NAMALWA (cell line): Measurements from ENCODE around the gene HLA-DOA.

Experiments used
- DNase-seq: peaks from one replicate; pipeline ENCODE4 v3.0.0-alpha.2; 2015; ENCODE audit warnings: low spot score

HLA-DOA gene

GRCh38 chr6:33008944-33009861 is at the start of gene HLA-DOA:
Gene HLA-DOA (minus strand): TSS chr6:33009591.
- peak; percentile 92 for DNase-seq

DNA sequence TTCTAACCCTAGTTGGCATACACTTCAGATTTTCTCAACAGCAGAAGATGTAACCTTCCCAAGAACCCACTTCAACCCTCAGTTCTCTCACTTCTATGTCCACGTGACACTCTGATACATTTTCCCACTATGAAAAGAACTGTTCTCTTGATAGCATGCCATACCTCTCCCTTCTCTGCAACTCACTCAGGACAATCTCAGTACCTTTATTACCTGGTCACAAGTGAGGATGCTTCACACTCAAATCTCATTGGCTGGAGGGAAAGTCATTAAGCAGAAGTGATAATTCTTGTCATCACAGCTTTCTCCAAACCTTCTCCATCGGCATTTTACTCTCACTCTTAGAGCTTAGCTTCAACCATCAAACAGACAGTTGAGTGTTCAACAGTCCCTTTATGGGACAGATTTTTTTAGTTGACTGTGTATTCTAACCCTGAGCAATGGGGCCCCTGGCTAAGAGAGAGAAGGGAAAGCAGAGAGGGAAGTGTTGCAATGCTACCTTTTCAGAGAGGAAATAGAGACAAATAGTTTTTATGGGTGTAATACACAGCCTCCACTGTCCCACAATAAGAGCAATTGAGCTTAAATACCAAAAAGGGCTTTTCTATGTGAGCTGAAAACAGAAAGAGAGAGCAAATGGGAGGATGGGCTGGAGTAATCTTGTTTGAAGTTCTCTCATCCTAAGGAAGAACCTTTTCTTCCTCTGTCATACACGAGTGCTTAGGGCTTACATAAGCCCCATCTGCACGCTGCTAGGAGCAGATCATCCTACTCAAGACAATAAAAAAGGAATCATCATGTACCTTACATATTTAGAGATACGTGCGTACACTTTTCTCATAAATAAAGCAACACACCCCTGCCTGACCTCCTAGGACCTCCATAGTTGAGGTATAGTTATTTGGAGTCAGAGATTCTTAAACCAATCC is 48.1 kb upstream of the HLA-DOA start:
- no peak for DNase-seq

DNA sequence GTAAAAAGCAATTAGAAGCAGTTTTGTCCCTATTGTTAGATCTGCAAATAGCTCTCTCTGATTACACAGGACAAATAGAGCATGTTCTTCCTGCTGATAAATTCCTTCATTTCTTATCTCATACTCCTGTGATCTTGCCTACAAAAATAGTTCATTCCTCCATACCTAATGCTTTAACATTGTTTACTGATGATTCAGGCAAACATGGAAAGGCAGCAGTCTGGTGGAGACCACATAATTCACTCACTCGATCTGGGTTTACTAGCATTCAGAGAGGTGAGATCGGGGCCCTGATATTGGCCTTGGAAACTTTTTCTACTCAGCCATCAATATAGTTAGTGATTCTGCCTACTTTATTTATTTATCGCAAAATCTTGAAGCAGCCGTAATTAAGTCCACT is 43.8 kb upstream of the HLA-DOA start:
- DNase-seq = no peak

- no peak for DNase-seq
Observed at GRCh38 chr6:33052627-33053026, 43.2 kb upstream of the HLA-DOA start.

DNA sequence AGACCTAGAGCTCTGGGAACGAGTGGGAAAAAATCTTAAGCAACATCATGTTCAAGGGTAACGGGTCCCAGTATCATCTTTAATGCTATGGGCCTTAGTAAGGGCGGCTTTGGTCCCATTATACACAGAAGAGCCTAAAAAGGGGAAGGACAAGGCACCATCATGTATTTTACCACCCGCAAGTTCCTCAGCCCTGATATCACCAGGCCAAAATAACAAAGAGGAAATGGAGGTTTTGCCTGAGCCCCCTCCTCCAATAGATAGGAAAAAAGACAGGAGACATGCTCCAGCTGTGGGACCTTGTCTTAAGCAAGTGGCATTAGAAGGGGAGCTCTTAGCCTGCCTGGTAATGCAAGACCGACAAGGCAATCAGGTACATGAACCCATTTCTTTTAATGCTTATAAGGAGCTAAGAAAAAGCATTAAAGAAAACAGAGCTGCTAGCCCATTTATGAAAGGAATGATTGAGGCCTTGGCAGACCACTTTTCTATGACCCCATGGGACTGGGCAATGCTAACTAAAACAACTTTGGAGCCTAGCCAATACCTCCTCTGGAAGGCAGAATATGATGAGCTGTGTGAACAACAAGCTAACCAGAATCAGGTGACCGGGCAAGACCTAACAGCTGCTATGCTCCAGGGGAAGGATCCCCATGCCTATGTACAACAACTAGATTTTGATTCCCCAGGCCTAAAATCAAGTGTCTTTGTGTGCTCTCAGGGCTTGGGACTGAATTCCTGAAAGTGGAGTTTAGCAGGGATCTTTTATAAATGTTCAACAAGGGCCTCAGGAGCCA is 40.8 kb upstream of the HLA-DOA start:
- DNase-seq = no peak

- DNase-seq = peak; percentile 45
Observed at GRCh38 chr6:33049323-33050013, 40.1 kb upstream of the HLA-DOA start.

- no peak for DNase-seq
Observed at GRCh38 chr6:33040157-33040556, 30.8 kb upstream of the HLA-DOA start.

DNA sequence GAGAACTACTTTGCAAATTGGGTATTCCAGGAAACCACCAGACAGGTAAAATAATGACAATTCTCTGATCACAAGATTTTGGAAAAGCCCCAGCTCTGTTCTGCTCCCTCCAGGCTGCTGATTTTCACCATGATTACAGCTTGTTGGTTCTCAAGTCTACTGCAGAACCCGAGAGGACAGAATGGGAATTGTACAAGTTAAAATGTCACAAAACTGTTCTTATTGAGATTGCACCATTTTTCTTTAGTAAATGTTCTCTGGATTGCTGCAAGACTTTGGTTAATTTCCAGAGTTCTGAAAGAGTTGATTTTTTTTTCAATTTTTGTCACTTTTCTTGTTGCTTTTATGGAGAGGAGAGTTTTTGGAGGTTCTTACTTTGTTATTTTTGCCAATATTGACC is 27.1 kb upstream of the HLA-DOA start:
- DNase-seq = no peak

- DNase-seq = no peak
Observed at GRCh38 chr6:33034554-33034953, 25.2 kb upstream of the HLA-DOA start.

DNA sequence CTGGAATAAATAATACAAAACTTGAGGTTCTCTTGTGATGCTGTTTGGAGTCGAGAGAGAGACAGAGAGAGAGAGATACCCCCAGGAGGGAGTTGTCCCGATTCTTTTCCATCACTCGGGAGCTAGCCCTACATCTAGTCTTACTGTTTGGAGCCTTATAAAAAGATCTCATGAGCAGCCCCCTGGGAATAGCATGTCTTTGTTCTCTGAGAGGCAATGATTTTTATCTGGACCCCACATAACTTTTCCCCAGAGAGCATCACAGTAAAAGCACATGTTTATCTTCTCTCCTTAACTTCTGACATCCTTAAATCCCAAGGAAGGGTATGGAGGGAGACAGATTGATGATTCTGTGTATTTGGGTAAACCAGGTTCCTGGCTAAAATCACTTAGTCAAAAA is 20.9 kb upstream of the HLA-DOA start:
- no peak for DNase-seq

- DNase-seq = peak; percentile 74
Observed at GRCh38 chr6:33029328-33030184, 20.2 kb upstream of the HLA-DOA start.

GRCh38 chr6:33028220-33028849 is 18.9 kb upstream of the HLA-DOA start:
- DNase-seq = peak; percentile 20

DNA sequence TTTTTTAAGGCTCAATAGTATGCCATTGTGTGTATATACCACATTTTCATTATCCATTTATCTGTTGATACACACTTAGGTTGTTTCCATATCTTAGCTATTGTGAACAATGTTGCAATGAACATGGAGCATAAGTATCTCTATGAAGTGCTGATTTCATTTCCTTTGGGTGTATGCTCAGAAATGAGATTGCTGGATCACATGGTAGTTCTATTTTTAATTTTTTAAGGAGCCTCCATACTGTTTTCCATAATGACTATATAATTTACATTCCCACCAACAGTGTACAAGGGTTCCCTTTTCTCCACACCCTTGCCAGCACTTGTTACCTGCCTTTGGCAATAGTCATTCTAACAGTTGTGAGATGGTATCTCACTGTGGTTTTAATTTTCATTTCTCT is 15.1 kb upstream of the HLA-DOA start:
- DNase-seq = no peak

- DNase-seq = no peak
Observed at GRCh38 chr6:33023536-33023935, 14.1 kb upstream of the HLA-DOA start.

DNA sequence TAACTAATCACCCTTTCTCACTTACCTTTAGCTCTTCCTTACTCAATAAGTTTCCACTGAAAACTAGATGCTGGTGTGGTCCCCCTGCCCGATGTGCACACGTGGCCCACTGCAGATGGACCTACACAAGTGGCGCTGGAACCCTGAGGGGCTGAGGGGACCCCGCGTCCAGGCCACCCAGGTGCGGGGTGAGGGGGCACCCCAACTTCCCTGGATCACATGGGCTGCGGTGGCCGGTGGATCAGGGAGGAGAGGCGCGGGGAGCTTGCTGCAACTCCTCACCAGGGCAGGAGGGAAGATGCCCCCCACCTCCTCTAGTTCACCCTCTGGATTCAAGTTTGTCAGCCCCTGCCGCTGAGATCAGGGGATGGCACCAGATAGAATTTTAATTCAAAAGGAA is 12.5 kb upstream of the HLA-DOA start:
- no peak for DNase-seq

- no peak for DNase-seq
Observed at GRCh38 chr6:33019372-33019771, 10.0 kb upstream of the HLA-DOA start.

GRCh38 chr6:33018904-33019303 is 9.5 kb upstream of the HLA-DOA start:
- peak; percentile 84 for DNase-seq

DNA sequence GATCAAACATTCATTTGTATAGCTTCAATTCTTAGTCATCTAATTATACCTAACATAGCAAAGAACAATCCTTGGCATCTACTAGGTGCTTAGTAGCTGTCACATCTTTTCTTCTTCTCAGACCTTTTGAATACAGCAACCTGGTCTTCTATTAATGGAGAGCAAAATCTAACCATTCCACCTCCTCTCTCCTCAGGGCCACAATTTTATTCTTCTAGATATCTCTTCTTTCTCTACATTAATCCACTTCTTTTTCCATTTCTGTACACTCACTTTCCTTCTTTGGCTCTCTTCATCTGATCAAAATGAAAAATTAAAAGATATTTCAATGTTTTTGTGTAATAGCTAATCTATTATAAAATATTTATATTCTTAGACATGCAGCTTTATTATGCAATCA is 9.0 kb upstream of the HLA-DOA start:
- no peak for DNase-seq

DNA sequence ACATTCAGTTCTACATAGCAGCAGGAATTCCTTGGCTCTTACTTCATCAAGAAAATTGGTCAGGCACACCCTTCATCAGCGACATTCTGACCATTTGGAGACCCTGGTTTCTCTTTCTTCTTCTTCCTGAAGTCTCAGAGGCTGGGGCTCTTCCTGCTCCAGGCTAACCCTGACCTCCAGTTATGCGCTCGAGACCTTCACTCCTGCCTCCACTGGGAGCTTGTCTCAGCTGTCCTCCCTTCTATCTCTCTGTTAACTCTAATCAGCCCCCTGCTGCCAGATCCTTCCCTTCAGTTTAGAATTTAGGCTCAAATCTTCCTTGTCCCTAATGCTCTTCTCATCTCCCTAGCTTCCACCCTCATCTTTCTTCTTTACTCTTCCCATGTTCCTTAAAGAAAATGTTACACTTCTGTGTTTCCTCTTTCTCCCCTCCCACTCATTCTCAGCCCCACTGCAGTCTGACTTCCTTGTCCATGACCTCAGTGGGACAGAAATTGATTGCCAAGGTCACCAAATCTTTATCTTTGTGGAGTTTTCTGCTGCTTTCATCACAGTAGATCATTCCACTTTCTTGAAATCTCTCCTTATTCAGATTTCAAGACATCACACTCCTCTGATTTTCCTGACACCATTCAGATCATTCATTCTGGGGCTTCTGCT is 8.4 kb upstream of the HLA-DOA start:
- no peak for DNase-seq
